ENCODE measurements around the gene P3H3. TPM values are rescaled to one million over a fixed set of nuclear protein-coding genes. Genes with fewer than 3 reads are reported as not detected.

The P3H3 gene
- total and polyA plus RNA-seq, 2 of the 4 experiments (the other 2 are of a cell fraction) = 27.8 to 83.9 TPM

DNA sequence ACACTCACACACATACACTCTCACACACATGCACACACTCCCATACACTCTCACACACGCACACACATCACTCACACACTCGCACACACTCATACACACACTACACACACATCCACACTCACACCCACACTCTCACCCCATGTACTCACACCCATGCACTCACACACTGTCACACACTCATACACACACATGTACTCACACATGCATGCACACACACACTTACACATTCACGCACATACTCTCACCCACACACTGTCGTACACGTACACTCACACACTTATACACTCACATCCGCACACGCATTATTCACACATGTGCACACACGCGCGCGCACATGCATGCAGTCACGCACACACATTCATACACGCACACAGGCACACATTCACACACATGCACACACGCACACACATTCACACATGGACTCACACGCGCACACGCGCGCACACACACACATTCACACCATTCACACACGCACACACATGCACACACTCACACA is 10.5 kb upstream of the P3H3 start:
- H2AFZ ChIP-seq (replicated peaks; ENCODE audit: low read length, poor library complexity) = no peak overlapping the region
- no peak overlapping the region for H3K4ac ChIP-seq (ENCODE audit: low read depth, low read length)
- H2BK20ac ChIP-seq (ENCODE audit: low read depth, low read length) = no peak overlapping the region
- peak overlapping the region; percentile 64 for H2BK5ac ChIP-seq (ENCODE audit: low read depth, low read length, poor library complexity, severe bottlenecking)
- no peak overlapping the region for H3K4me3 ChIP-seq (ENCODE audit: insufficient read depth, low read depth, low read length)
- H4K91ac ChIP-seq (ENCODE audit: insufficient read depth, low read depth, low read length) = no peak overlapping the region
- no peaks in the 10 kb centered on the region for H4K20me1 ChIP-seq (ENCODE audit: insufficient read depth, low read length)
- H3K4me2 ChIP-seq (ENCODE audit: low read depth, low read length) = no peak overlapping the region
- peaks cover 4% of the 10 kb centered on the region; the same call in 1 of the 2 replicates for H3K9me1 ChIP-seq (ENCODE audit: insufficient read depth, low read length)
- dilution Hi-C loops (cut with HindIII; ENCODE audit: low sequenced_read_pairs, unreplicated experiment) (no loop called here), intact Hi-C loops (cut with micrococcal nuclease) (no loop called here), in situ Hi-C loops (cut with MboI; ENCODE audit: low sequenced_read_pairs) (no loop called here)
- no peak overlapping the region for H3K56ac ChIP-seq (ENCODE audit: extremely low read depth, insufficient read depth, low read length)
- peaks cover 3% of the 10 kb centered on the region for H3K36me3 ChIP-seq (ENCODE audit: control insufficient read depth, insufficient read depth, low read length)
- BruUV-seq (replicated peaks) = no TSS peak
- peaks cover 10% of the 10 kb centered on the region; the same call in 1 of the 2 replicates for H3K4me1 ChIP-seq (ENCODE audit: control insufficient read depth, insufficient read depth, low read length)
- no peaks in the 10 kb centered on the region for H3K9me3 ChIP-seq (ENCODE audit: control insufficient read depth, insufficient read depth, low read length)
- no peak overlapping the region for H3K9ac ChIP-seq (ENCODE audit: low read depth, low read length)
- CTCF ChIA-PET = no interaction called here
- no peak overlapping the region for H4K8ac ChIP-seq (ENCODE audit: low read depth in 2 of 2, low read length in 2 of 2)
- peak overlapping the region; percentile 21 for H2AK9ac ChIP-seq (replicated peaks; ENCODE audit: low read depth, low read length, poor library complexity)
- peaks cover 4% of the 10 kb centered on the region; the same call in 1 of the 2 replicates for H3K27me3 ChIP-seq (ENCODE audit: control insufficient read depth, insufficient read depth, low read length)
- 94 to 100% methylated on average over 3 to 16 of the region's 20 CpGs for WGBS, 2 experiments (ENCODE audit: extremely low coverage in 2 of 2, insufficient read length in 1 of 2)
- POLR2A ChIA-PET (ENCODE audit: unreplicated experiment) = no interaction called here
- H4K5ac ChIP-seq (ENCODE audit: low read depth, low read length) = no peak overlapping the region
- no peak overlapping the region for H2BK15ac ChIP-seq (ENCODE audit: low read depth, low read length)
- no peak overlapping the region for H3K27ac ChIP-seq (ENCODE audit: insufficient read depth, low read length)
- no peak for ATAC-seq (ENCODE audit: low read depth)
- H2AK5ac ChIP-seq (ENCODE audit: low read depth, low read length) = no peak overlapping the region; the same call in 1 of the 2 replicates
- TF ChIP-seq RAD21 (IDR thresholded peaks at IDR 0.05; ENCODE audit: low read length) (no peak), RFX5 (IDR thresholded peaks at IDR 0.05; ENCODE audit: low read depth, low read length) (no peak), FOS (IDR thresholded peaks at IDR 0.05; ENCODE audit: low read depth, low read length) (no peak), MAFK (IDR thresholded peaks at IDR 0.05; ENCODE audit: low read depth, low read length) (no peak), NFE2L2 (IDR thresholded peaks at IDR 0.05; ENCODE audit: low read depth, low read length) (no peak), BHLHE40 (IDR thresholded peaks at IDR 0.05; ENCODE audit: low read depth, low read length) (no peak), CHD1 (IDR thresholded peaks at IDR 0.05; ENCODE audit: low read depth, low read length) (no peak), MXI1 (IDR thresholded peaks at IDR 0.05; ENCODE audit: borderline replicate concordance, low read depth, low read length) (no peak), SMC3 (IDR thresholded peaks at IDR 0.05; ENCODE audit: low read depth, low read length) (no peak), USF2 (IDR thresholded peaks at IDR 0.05; ENCODE audit: low read depth, low read length) (no peak), CTCF (conservative IDR thresholded peaks at IDR 0.05; ENCODE audit: low read depth, low read length) (no peak), POLR2A (IDR thresholded peaks at IDR 0.05; ENCODE audit: low read depth, low read length) (no peak), CEBPB (IDR thresholded peaks at IDR 0.05; ENCODE audit: low read depth, low read length) (no peak), MAZ (IDR thresholded peaks at IDR 0.05; ENCODE audit: borderline replicate concordance, low read depth, low read length) (no peak), RCOR1 (IDR thresholded peaks at IDR 0.05; ENCODE audit: insufficient replicate concordance, low read length) (no peak)
- TF ChIP-seq, protein P1, sequence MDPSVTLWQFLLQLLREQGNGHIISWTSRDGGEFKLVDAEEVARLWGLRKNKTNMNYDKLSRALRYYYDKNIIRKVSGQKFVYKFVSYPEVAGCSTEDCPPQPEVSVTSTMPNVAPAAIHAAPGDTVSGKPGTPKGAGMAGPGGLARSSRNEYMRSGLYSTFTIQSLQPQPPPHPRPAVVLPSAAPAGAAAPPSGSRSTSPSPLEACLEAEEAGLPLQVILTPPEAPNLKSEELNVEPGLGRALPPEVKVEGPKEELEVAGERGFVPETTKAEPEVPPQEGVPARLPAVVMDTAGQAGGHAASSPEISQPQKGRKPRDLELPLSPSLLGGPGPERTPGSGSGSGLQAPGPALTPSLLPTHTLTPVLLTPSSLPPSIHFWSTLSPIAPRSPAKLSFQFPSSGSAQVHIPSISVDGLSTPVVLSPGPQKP (IDR thresholded peaks at IDR 0.05; ENCODE audit: borderline replicate concordance, low read depth, low read length) = no peak
- H3K14ac ChIP-seq (replicated peaks; ENCODE audit: low read depth, low read length) = no peak overlapping the region
- peaks cover 0 to 3% of the 10 kb centered on the region in 2 experiments; a peak in 1 of 4 replicates for H3K79me1 ChIP-seq (ENCODE audit: low read depth in 1 of 2, low read length in 2 of 2)
- H3K23ac ChIP-seq (ENCODE audit: low read depth, low read length) = no peak overlapping the region
- no peak for DNase-seq
- H3K18ac ChIP-seq (ENCODE audit: low read depth, low read length) = no peak overlapping the region
- no peak overlapping the region for H2BK120ac ChIP-seq (ENCODE audit: low read depth, low read length)
